Activated naive CD4-positive, alpha-beta T cell treated with anti-CD3 and anti-CD28 coated beads, Interleukin-2, amount 10 ng/mL, durations not matched to agents 7 days and 5 days (primary cell): ENCODE data around the gene LY6G6C.
A peak's percentile ranks its signal among the peaks of the same experiment; 100 is the strongest.

Experiments used
- CTCF ChIA-PET: fragments of 350-600 bp; sonication (Branson Sonifier 250); formaldehyde crosslinking; loops from one replicate; lab custom pipeline; 2021; ENCODE audit warnings: antibody characterized with exemption; lab: Charles Lee
- DNase-seq: peaks from one replicate; pipeline ENCODE4 v3.0.0-alpha.2; 2020
- H3K27ac Mint-ChIP-seq: one replicate; pipeline ENCODE4 v1.8.0; 2021; ENCODE audit warnings: mild to moderate bottlenecking, moderate library complexity, mixed read lengths
- H3K27me3 Mint-ChIP-seq: one replicate; pipeline ENCODE4 v1.8.0; 2021; ENCODE audit warnings: mild to moderate bottlenecking, mixed read lengths
- H3K36me3 Mint-ChIP-seq: one replicate; pipeline ENCODE4 v1.8.0; 2021; ENCODE audit warnings: mixed read lengths
- H3K4me1 Mint-ChIP-seq: one replicate; pipeline ENCODE4 v1.8.0; 2021; ENCODE audit warnings: mixed read lengths
- H3K4me3 Mint-ChIP-seq: one replicate; pipeline ENCODE4 v1.8.0; 2021; ENCODE audit warnings: mild to moderate bottlenecking, moderate library complexity, mixed read lengths
- H3K9me3 Mint-ChIP-seq: one replicate; pipeline ENCODE4 v1.8.0; 2021; ENCODE audit warnings: mixed read lengths

Gene LY6G6C

DNA sequence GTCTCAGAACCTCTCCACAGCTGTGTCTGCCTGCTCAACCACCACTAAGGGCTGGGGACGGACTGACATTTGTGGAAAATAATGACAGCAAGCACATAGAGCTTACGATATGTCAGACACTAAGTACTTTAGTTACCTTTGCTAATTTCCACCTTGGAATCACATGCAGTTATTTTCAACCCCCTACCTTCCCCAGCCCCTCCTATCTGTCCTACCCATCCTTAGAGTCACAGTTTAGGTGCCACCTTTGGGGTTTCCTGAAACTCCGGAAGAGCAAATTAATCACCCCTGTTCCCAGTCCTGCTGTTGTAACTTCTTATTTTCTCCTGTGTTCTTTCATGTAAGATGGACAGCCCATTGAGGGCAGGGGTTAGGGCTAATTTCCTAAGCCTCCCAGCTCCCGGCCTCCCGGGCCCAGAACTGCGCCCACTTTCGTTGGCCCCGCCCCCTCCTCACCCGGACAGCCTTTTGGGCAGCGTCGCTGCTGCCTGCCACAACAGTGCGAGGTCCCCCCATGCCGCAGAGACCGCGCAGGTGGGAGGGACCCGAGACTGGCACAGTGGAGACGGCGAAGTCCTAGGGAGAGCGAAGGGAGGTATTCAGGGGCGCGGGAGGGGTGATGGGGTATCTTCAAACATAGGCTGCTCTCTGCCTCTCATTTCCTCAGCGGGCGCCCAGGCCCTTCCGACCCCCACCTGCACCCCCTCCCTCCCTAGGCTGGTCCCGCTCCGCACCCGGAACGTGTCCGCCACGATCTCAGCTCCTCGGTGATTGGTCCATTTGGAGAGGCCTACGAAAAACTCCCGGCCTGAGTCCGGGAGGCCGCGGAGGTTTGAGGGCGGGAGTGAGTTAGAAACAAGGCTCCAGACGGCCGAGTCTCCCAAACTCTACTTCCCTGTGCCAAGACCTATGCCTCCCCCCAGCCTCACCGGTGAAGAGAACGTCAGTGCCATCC lies 6.4 kb upstream of the LY6G6C start:
- CTCF ChIA-PET: interaction anchor here (1.4 to 2.7 kb wide), 7 partner anchors 10 to 103 kb away, joined by 5 to 16 read pairs (median 9); partner anchors contain the start of genes ABHD16A, HSPA1A, HSPA1L and LSM2
- H3K4me1 Mint-ChIP-seq: peaks cover 71% of the 10 kb centered on the region
- peaks cover 47% of the 10 kb centered on the region for H3K36me3 Mint-ChIP-seq
- no peaks in the 10 kb centered on the region for H3K9me3 Mint-ChIP-seq
- H3K4me3 Mint-ChIP-seq: peak overlapping the region; percentile 88
- H3K27ac Mint-ChIP-seq: peak overlapping the region; percentile 90
- no peak for DNase-seq
- no peaks in the 10 kb centered on the region for H3K27me3 Mint-ChIP-seq

- Mint-ChIP-seq H3K4me1 (peaks cover 71% of the 10 kb centered on the region), H3K36me3 (peaks cover 46% of the 10 kb centered on the region), H3K4me3 (peak overlapping the region; percentile 66), H3K27ac (peak overlapping the region; percentile 90), H3K27me3 (no peaks in the 10 kb centered on the region), H3K9me3 (no peaks in the 10 kb centered on the region)
- DNase-seq: peak; percentile 51
- CTCF ChIA-PET: interaction anchor here (1.4 to 2.2 kb wide), 4 partner anchors 12 to 88 kb away, joined by 5 to 11 read pairs (median 7); partner anchors contain the start of genes ABHD16A, HSPA1A and HSPA1L
Measured at GRCh38 chr6:31727034-31727716, 5.6 kb upstream of the LY6G6C start.

DNA sequence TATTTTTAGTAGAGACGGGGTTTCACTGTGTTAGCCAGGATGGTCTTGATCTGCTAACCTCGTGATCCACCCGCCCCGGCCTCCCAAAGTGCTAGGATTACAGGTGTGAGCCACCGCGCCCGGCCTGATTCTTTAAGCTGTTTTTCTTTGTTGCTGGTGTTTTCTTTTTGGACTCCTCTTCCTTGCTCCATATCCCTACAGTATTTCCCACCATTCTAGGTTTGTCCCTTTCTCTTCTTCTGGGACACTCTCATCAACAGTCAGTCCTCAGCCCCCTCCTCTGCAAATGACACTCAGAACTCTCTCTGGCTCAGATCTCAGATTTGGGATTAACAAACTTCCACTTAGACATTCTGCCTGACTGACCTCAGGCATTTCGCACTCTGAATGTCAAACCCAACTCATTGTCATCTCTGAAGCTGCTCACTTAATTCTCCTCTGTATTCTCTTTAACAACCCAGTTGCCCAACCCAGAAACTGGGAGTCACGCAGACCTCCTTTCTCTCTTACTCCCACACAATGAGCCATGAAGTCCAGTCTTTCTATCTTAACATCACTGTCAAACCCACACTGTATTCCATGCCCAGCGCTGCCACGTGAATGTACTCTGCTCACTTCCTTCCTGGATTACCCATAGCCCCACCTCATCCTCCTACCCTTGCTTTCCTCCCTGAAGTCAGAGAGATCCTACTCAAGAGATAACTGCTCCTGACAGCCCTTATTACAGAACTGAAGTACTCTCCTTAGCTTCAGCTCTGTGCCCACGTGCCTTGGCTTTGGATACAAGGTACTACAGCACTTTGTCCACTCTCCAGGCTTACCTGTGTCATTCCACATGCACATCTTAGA lies 4.2 kb upstream of the LY6G6C start:
- CTCF ChIA-PET: interaction anchor here (1.0 to 2.1 kb wide), 4 partner anchors 13 to 44 kb away, joined by 3 to 6 read pairs (median 6); partner anchors contain the start of gene ABHD16A
- Mint-ChIP-seq H3K4me1 (peaks cover 60% of the 10 kb centered on the region), H3K9me3 (no peaks in the 10 kb centered on the region), H3K27ac (peak overlapping the region; percentile 1), H3K27me3 (peaks cover 13% of the 10 kb centered on the region), H3K36me3 (peaks cover 33% of the 10 kb centered on the region), H3K4me3 (no peak overlapping the region)
- no peak for DNase-seq

- Mint-ChIP-seq H3K27ac (no peak overlapping the region), H3K4me3 (no peak overlapping the region), H3K4me1 (peaks cover 46% of the 10 kb centered on the region), H3K36me3 (peaks cover 23% of the 10 kb centered on the region), H3K27me3 (peaks cover 22% of the 10 kb centered on the region), H3K9me3 (no peaks in the 10 kb centered on the region)
- no peak for DNase-seq
- CTCF ChIA-PET: interaction anchor here (0.9 to 2.0 kb wide), 2 partner anchors 46 to 102 kb away, joined by 3 to 6 read pairs; no protein-coding TSS in a partner anchor
Measured at GRCh38 chr6:31723980-31724691, 2.6 kb upstream of the LY6G6C start.

GRCh38 chr6:31723245-31723979 lies 1.9 kb upstream of the LY6G6C start, which contains the start of gene MPIG6B:
MPIG6B (plus strand) TSS chr6:31723373; CDS start chr6:31723384, 11 bp downstream.
- Mint-ChIP-seq H3K4me3 (no peak within 1 kb of the TSS), H3K4me1 (peaks cover 39% of the 10 kb centered on the region), H3K27ac (peak within 1 kb of the TSS; percentile 20), H3K27me3 (peaks cover 22% of the 10 kb centered on the region), H3K9me3 (no peaks in the 10 kb centered on the region), H3K36me3 (peaks cover 22% of the 10 kb centered on the region)
- no peak for DNase-seq
- CTCF ChIA-PET: interaction anchor here (0.9 kb wide), 1 partner anchor 103 kb away, joined by 3 read pairs; no protein-coding TSS in a partner anchor

DNA sequence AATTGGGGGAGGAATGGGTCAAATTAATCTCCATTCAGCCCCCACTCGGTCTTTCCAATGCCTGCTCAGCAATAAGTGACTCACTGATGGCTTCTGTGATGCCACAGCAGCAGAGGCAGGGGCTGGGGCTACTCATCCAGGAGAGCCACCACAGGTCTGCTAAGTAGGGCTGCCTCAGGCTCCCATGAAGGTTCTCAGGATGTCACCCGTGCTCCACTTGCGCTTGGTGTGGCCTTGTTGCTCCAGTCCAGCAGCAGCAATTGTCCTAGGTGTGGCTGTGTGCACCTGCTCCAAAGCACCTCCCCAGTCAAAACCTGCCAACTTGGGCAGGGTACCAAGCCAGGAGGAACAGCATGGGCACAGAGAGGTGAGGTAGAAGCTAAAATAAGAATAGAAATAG lies 627 bp upstream of the LY6G6C start:
- DNase-seq: no peak
- H3K36me3 Mint-ChIP-seq: peaks cover 15% of the 10 kb centered on the region
- no peaks in the 10 kb centered on the region for H3K9me3 Mint-ChIP-seq
- CTCF ChIA-PET: interaction anchor here (1.3 kb wide), 1 partner anchor 48 kb away, joined by 3 read pairs; no protein-coding TSS in a partner anchor
- no peak overlapping the region for H3K27ac Mint-ChIP-seq
- no peak overlapping the region for H3K4me3 Mint-ChIP-seq
- peaks cover 28% of the 10 kb centered on the region for H3K4me1 Mint-ChIP-seq
- H3K27me3 Mint-ChIP-seq: peaks cover 29% of the 10 kb centered on the region

DNA sequence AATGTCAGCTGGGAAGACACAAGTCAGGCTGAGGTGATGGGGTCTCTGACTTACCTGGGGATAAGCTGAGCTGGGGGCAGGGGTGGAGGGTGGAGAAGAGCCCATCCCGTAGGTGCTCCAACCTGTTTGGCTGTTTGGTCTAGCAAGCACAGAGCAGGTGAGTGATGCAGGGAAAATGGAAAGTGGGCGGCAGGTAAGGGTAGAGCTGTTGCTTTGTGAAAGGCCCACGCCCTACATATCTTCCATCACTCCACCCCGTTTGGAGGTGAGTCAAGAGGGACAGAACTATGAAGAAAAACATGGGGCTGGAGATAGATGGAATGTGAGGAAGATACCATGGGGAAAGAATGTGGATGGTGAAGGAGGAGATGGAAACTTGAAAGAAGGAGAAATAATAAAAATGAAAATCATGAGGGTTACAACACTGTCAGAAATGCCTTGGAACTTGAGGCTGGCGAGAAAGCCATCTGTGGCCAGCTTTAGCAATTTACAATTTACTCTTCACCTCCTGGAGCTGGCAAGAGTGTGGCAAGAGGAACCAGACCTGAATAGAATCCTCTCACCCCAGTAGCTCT lies 1.3 kb downstream of the LY6G6C start:
- no peaks in the 10 kb centered on the region for H3K36me3 Mint-ChIP-seq
- DNase-seq: no peak
- CTCF ChIA-PET: no interaction called here
- H3K9me3 Mint-ChIP-seq: no peaks in the 10 kb centered on the region
- H3K4me3 Mint-ChIP-seq: no peak overlapping the region
- no peak overlapping the region for H3K27ac Mint-ChIP-seq
- H3K4me1 Mint-ChIP-seq: peaks cover 11% of the 10 kb centered on the region
- peaks cover 30% of the 10 kb centered on the region for H3K27me3 Mint-ChIP-seq

- Mint-ChIP-seq H3K4me1 (peaks cover 12% of the 10 kb centered on the region), H3K36me3 (no peaks in the 10 kb centered on the region), H3K27me3 (peaks cover 39% of the 10 kb centered on the region), H3K27ac (no peak overlapping the region), H3K4me3 (no peak overlapping the region), H3K9me3 (no peaks in the 10 kb centered on the region)
- CTCF ChIA-PET: no interaction called here
- DNase-seq: no peak
Measured at GRCh38 chr6:31719001-31719400, 2.5 kb downstream of the LY6G6C start.

DNA sequence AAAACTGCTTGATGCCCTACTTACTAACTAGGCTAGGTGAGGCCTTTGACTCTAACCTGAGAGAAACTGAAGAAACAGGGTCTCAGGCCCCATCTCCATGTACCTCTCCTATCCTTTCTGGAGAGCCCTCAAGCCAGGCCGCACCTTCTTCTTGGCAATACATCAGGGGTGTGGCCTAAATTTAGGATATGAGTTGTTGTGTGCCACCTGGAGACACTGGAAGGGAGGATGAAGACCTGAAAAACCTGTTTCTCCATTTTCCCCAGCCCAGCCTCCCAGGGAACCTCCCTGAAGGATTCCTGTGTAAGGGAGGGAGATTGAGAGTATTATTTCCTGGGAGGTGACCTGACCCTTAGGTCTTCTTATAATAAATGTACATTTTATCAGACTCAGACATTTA lies 3.3 kb downstream of the LY6G6C start:
- H3K4me1 Mint-ChIP-seq: peaks cover 9% of the 10 kb centered on the region
- H3K4me3 Mint-ChIP-seq: no peak overlapping the region
- no peaks in the 10 kb centered on the region for H3K36me3 Mint-ChIP-seq
- H3K27ac Mint-ChIP-seq: no peak overlapping the region
- CTCF ChIA-PET: no interaction called here
- peaks cover 46% of the 10 kb centered on the region for H3K27me3 Mint-ChIP-seq
- H3K9me3 Mint-ChIP-seq: no peaks in the 10 kb centered on the region
- no peak for DNase-seq

DNA sequence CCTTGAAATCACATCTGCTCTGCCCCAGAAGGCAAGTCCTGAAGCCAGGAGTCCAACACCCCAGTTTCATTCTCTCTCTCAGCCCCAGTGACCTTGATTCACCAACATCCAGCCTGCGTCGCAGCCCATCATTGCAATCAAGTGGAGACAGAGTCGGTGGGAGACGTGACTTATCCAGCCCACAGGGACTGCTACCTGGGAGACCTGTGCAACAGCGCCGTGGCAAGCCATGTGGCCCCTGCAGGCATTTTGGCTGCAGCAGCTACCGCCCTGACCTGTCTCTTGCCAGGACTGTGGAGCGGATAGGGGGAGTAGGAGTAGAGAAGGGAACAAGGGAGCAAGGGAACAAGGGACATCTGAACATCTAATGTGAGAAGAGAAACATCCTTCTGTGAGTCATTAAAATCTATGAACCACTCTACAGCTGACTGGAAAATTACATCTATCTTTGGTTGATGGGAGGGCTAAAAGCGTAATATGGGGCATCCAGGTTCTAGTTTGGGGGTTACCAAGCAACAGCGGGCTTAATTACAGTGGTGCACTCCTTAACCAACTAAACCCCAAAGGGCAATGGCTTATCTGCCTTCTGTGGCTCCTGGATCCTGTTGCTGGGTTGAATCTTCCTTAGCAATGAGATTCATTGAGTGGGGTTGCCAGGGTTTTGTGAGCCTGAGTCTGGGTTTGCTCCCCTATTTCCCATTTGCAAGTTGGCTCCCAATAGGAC lies 3.9 kb downstream of the LY6G6C start:
- DNase-seq: no peak
- Mint-ChIP-seq H3K4me1 (peaks cover 7% of the 10 kb centered on the region), H3K9me3 (no peaks in the 10 kb centered on the region), H3K36me3 (no peaks in the 10 kb centered on the region), H3K4me3 (no peak overlapping the region), H3K27ac (peak overlapping the region; percentile 50), H3K27me3 (peaks cover 52% of the 10 kb centered on the region)
- CTCF ChIA-PET: no interaction called here

DNA sequence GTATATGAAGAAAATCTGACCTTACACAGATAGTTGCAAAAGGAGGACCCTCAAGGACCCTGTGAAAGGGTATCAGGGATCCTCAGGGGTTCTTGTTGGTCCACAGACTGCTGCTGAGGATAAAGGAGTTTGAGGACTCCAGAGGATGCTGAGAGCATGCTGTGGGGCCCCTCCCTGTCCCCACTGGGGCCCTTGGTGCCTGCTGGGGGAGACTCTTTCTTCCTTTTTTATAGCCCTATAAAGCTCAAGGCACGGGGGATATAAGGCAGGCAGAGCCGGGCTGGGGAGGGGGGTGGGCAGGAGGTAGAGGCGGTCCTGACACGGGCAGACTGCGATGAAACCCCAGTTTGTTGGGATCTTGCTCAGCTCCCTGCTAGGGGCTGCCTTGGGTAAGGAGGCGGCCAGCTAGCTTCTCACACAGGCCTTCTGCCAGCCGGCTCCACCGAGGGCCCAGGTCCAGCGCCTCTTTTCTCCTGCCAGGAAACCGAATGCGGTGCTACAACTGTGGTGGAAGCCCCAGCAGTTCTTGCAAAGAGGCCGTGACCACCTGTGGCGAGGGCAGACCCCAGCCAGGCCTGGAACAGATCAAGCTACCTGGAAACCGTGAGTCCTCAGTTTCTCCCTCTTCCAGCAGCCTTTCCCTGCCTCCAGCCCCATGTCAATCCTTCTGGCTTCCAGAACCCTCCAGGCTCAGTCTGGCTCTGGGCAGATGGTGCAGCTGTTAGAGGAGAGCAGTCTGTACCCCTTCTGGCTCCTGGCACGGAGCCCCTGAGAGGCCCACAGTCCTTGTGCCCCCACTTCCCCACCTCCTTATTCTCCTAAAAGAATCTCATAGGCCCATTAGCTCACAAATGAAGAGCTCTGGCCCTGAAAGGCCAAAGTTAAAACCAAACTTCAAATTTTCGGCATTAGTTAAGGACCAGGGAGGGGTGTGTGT lies 6.3 kb downstream of the LY6G6C start, which contains the start of gene LY6G6D:
LY6G6D (plus strand) TSS at position 327 of the 937 bp plus-strand sequence; CDS start at position 335, 8 bp downstream.
- DNase-seq: no peak
- Mint-ChIP-seq H3K27me3 (peaks cover 56% of the 10 kb centered on the region), H3K27ac (no peak within 1 kb of the TSS), H3K4me3 (no peak within 1 kb of the TSS), H3K9me3 (no peaks in the 10 kb centered on the region), H3K36me3 (no peaks in the 10 kb centered on the region), H3K4me1 (peaks cover 26% of the 10 kb centered on the region)
- CTCF ChIA-PET: no interaction called here
